Mesothelial cell of epicardium (in vitro differentiated cells): ENCODE measurements around the gene RTCB. TPM values are rescaled to one million over a fixed set of nuclear protein-coding genes. Genes with fewer than 3 reads are reported as not detected.
"Not testable (repeated sequence)": the region's sequence is repeated elsewhere in the genome, so short reads cannot be mapped to it uniquely, and the experiment has no call there.

Experiments
- DNase-seq, 2 experiments: peaks; one replicate each; pipeline ENCODE4 v3.0.0; 2021; ENCODE audit warnings: low spot score in 2 of 2; ENCODE audit not compliant: unreplicated experiment in 2 of 2
- H3K27ac Mint-ChIP-seq: 2 replicates; pipeline ENCODE4 v1.8.0; 2021; ENCODE audit warnings: mixed read lengths
- H3K27me3 Mint-ChIP-seq: 2 replicates; pipeline ENCODE4 v1.8.0; 2021; ENCODE audit warnings: low read depth, mixed read lengths
- H3K36me3 Mint-ChIP-seq: 2 replicates; pipeline ENCODE4 v1.8.0; 2021; ENCODE audit warnings: mixed read lengths
- H3K4me1 Mint-ChIP-seq: 2 replicates; pipeline ENCODE4 v1.8.0; 2021; ENCODE audit warnings: mixed read lengths
- H3K4me3 Mint-ChIP-seq: 2 replicates; pipeline ENCODE4 v1.8.0; 2021; ENCODE audit warnings: mild to moderate bottlenecking, moderate library complexity, mixed read lengths
- H3K9me3 Mint-ChIP-seq: 2 replicates; pipeline ENCODE4 v1.8.0; 2021; ENCODE audit warnings: mixed read lengths
- CTCF ChIP-seq: fragments of 200-600 bp; sonication (generic); IDR thresholded peaks from one replicate; pipeline ENCODE4 v1.5.0; 2021; ENCODE audit warnings: antibody characterized with exemption; ENCODE audit not compliant: unreplicated experiment
- total RNA-seq: library from RNA; stranded (reverse); gene quantifications from 3 replicates; pipeline ENCODE4 v1.2.1, GENCODE V29; 2021

The RTCB gene
- total RNA-seq, 1 donor from 2014 or later = 73.5 TPM

DNA sequence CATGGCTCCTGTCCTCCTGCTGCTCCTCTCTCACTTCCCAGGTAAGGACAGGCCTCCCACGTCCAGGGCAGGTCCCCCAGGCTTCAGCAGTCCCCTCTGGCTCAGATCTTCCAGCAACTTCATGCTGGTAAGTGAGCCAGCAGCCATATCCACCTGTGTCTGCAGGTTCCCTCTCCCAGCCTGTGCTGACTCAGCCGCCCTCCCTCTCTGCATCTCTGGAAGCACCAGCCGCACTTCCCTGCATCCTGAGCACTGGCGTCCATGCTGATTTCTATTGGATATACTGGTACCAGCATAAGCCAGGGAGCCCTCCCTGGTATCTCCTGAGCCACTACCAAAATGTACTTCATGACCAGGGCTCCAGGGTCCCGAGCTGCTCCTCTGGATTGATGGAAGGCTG, 35.4 kb downstream of the RTCB start:
- H3K9me3 Mint-ChIP-seq = no peaks in the 10 kb centered on the region
- no peak for DNase-seq
- H3K4me3 Mint-ChIP-seq = no peak overlapping the region
- H3K4me1 Mint-ChIP-seq = no peaks in the 10 kb centered on the region
- H3K27ac Mint-ChIP-seq = no peak overlapping the region
- no peak for TF ChIP-seq CTCF
- H3K27me3 Mint-ChIP-seq = peaks cover 19% of the 10 kb centered on the region
- no peaks in the 10 kb centered on the region for H3K36me3 Mint-ChIP-seq

GRCh38 chr22:32375678-32376450, 36.2 kb downstream of the RTCB start:
- no peak for DNase-seq
- H3K36me3 Mint-ChIP-seq = no peaks in the 10 kb centered on the region
- no peak for TF ChIP-seq CTCF
- H3K4me3 Mint-ChIP-seq = no peak overlapping the region
- H3K27ac Mint-ChIP-seq = no peak overlapping the region
- no peaks in the 10 kb centered on the region for H3K4me1 Mint-ChIP-seq
- no peaks in the 10 kb centered on the region for H3K9me3 Mint-ChIP-seq
- H3K27me3 Mint-ChIP-seq = peaks cover 21% of the 10 kb centered on the region

GRCh38 chr22:32364210-32364609, 47.8 kb downstream of the RTCB start:
- DNase-seq = no peak
- H3K36me3 Mint-ChIP-seq = no peaks in the 10 kb centered on the region
- H3K27ac Mint-ChIP-seq = no peak overlapping the region
- no peak overlapping the region for H3K4me3 Mint-ChIP-seq
- H3K9me3 Mint-ChIP-seq = no peaks in the 10 kb centered on the region
- no peak for TF ChIP-seq CTCF
- peaks cover 45% of the 10 kb centered on the region for H3K27me3 Mint-ChIP-seq
- H3K4me1 Mint-ChIP-seq = no peaks in the 10 kb centered on the region

GRCh38 chr22:32361257-32361656, 50.8 kb downstream of the RTCB start:
- no peak for DNase-seq
- H3K9me3 Mint-ChIP-seq = no peaks in the 10 kb centered on the region
- H3K27ac Mint-ChIP-seq = no peak overlapping the region
- no peak overlapping the region for H3K4me3 Mint-ChIP-seq
- H3K27me3 Mint-ChIP-seq = peaks cover 34% of the 10 kb centered on the region
- no peak for TF ChIP-seq CTCF
- no peaks in the 10 kb centered on the region for H3K36me3 Mint-ChIP-seq
- no peaks in the 10 kb centered on the region for H3K4me1 Mint-ChIP-seq

DNA sequence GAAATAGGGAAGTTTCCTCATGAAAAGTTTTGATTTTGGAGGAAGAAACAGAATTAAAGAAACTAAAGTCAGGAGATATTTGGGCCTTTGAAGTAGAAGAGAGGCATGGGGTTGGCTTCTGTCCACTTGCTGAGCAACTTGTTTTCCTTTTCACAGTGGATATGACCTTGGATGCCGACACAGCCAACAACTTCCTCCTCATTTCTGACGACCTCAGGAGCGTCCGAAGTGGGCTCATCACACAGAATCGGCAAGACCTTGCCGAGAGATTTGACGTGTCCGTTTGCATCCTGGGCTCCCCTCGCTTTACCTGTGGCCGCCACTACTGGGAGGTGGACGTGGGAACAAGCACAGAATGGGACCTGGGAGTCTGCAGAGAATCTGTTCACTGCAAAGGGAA, 52.0 kb downstream of the RTCB start:
- peaks cover 24% of the 10 kb centered on the region for H3K27me3 Mint-ChIP-seq
- not testable (repeated sequence) for H3K36me3 Mint-ChIP-seq, DNase-seq, H3K9me3 Mint-ChIP-seq, H3K4me1 Mint-ChIP-seq, H3K27ac Mint-ChIP-seq, H3K4me3 Mint-ChIP-seq

GRCh38 chr22:32357567-32357966, 54.5 kb downstream of the RTCB start, which contains the start of gene RFPL3:
RFPL3 (plus strand) TSS chr22:32357867; CDS start chr22:32358072, 205 bp downstream.
- not testable (repeated sequence) for H3K36me3 Mint-ChIP-seq, H3K27me3 Mint-ChIP-seq, H3K4me1 Mint-ChIP-seq, H3K4me3 Mint-ChIP-seq, H3K9me3 Mint-ChIP-seq, H3K27ac Mint-ChIP-seq, DNase-seq
